ENCODE data around the gene DPP4.

DNA sequence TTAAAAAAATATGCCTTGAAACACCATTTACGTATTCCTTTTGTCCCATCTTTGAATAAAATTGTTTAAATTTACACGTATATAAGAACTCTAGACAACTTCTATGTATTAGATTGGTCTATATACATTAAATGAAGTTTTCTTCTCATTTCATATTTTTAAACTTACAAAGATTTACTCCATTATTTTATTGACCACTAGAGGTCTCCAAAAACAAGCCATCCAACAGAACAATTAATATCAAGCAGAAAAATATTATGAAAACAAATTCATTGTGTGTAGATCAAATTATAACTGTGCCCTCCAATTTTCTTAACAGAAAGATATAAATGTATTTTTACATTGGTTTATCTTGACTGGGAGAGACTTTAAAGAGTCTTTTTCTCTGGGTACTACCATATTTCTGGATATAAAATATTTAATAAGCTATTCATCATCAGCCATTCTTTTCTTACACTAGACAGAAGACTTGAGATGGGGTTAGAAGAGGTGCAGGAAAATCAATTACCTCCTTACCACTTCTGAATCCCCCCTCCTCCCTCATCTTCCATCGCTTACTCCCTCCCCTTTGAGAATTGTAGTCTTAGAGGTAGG lies 66.5 kb downstream of the DPP4 start:
- TF ChIP-seq, protein P1, sequence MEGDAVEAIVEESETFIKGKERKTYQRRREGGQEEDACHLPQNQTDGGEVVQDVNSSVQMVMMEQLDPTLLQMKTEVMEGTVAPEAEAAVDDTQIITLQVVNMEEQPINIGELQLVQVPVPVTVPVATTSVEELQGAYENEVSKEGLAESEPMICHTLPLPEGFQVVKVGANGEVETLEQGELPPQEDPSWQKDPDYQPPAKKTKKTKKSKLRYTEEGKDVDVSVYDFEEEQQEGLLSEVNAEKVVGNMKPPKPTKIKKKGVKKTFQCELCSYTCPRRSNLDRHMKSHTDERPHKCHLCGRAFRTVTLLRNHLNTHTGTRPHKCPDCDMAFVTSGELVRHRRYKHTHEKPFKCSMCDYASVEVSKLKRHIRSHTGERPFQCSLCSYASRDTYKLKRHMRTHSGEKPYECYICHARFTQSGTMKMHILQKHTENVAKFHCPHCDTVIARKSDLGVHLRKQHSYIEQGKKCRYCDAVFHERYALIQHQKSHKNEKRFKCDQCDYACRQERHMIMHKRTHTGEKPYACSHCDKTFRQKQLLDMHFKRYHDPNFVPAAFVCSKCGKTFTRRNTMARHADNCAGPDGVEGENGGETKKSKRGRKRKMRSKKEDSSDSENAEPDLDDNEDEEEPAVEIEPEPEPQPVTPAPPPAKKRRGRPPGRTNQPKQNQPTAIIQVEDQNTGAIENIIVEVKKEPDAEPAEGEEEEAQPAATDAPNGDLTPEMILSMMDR (IDR thresholded peaks at IDR 0.05) = peak; percentile 55
- no peak for TF ChIP-seq POLR2A (IDR thresholded peaks at IDR 0.05; ENCODE audit: low read length)
